Stimulated activated CD8-positive, alpha-beta memory T cell treated with anti-CD3 and anti-CD28 coated beads, Interleukin-15, amount 100 ng/mL, for 48 hours (primary cell): ENCODE results near the gene USH1C.

Experiments
- DNase-seq, 2 donors: peaks; one replicate each; pipeline ENCODE4 v3.0.0-alpha.2; 2020; ENCODE audit warnings: low read depth in 2 of 2

Gene USH1C

DNA sequence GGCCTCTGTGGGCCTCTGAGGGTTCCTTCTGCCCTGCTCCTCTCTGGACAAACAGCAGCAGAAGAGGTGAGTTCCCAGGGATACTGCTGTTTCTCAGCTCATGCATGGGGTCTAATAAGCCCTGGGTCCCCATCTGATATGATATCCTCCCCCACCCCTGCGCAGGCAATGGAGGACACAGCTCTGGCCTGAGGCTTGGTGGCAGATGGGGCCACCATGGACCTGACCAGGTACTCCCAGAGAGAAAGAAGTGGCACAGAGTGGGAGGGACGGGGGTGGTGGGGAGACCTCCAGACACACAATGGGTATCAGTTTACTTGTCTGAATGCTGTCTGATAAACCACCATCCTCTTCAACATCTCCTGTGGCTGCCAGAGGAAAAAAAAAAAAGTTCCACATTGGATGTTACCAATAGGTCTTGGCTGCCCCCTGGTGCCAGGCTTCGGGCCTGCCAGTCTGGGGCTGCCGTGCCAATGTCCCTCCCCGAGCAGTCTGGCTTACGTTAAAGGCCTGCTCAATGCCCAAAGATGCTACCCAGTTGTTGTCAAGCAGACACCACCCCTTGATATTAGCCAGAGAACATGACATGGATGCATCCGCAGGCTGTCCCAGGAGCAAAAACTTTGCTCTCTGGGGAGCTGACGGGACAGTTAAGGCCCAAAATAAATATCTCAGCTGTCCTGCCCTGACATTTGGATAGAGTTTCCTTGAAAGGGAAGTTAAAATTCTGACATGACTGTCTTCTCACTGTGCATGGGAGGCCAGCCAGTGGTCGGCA lies 39.7 kb downstream of the USH1C start:
- DNase-seq = peak; percentile 52 to 60

DNA sequence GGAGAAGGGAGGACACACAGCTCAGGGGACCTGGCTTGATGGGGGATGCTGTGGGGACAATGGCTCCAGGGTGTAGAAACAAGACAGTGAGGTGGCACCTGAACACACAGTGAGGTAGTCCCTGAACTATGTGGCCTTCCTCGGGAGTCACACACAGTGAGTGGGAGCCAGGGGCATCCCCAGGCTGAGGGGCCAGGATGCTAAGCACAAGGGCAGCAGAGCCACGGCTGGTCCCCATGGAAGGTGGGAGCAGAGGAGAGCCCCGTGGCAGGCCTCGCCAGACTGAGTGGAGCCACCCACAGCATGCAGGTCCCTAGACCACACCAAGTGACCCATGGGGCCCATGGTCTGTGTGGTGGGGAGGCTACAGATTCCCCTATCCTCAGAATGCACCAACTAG lies 41.6 kb downstream of the USH1C start:
- DNase-seq = no peak

DNA sequence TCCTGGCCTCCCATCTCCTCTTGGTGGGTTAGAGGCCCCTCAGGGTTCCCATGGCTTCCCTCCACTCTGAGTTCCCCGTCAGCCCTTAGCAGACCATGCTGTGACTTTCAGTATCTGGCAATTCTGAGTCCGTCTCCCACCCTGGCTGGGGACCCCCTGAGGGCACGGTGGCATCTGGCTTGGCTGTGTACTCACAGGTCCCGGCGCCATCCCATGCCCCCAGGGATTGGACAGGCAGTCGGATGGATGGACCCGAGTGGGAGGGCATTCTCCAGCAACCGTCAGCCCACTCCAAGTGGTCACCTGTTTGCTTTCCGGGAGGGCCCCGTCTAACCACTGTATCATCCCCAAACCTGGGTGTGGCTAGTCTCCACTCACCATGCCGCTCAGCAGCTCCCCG lies 43.5 kb downstream of the USH1C start:
- DNase-seq = no peak

DNA sequence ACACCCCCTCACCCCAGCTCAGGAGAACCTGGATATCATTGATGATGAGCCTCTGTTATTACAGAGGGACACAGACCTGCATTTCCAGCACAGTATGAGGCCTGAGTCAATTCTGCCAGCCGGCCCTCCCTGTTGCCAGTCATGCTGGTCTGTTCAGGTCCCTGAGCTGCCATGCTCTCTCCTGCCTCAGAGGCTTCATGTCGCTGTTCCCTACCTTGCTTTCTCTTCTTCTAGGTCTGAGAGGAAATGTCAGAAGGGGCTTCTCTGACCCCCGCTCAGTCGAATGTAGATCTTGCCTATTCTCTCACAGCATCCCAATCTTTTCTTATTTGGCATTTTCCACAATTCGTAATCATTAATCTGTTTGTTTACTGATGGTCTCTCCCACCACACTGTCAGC lies 45.7 kb downstream of the USH1C start:
- DNase-seq = no peak

DNA sequence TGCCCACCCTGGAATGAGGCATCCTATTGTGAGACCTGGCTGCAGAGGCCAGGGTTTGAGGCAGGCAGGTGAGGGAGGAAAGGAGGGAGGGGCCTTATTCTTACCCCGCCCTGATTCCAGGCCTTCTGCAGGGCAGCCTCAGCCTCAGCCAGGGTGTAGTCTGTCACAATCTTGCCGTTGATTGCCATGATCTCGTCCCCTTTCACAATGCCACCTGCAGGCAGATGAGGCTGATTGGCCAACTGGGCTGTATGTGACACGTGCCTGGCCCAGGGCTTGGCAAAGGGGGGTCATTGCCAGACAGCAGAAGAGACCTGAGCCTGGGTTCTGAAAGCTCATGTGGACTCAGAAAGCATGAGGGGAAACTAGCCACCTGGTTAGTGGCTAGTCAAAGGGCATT lies 46.2 kb downstream of the USH1C start:
- no peak for DNase-seq

DNA sequence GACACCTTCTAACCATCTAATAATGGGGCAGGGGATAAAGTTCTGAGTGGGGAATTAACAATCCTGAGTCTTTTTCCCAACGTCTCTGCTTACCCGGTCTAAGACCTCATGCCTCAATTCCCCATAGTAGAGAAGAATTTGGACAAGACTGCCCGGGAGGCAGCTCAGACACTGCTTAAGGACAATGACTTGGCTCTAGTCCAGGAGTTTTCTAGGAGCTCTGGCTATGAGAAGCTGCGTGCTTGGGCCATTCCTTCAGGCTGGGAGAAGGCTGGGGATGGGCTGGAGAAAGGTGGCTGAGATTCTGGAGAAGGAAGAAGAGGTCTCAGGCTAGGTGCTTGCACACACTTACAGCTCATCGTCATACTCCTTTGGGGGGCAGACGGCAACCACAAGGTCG lies 47.8 kb downstream of the USH1C start:
- no peak for DNase-seq

DNA sequence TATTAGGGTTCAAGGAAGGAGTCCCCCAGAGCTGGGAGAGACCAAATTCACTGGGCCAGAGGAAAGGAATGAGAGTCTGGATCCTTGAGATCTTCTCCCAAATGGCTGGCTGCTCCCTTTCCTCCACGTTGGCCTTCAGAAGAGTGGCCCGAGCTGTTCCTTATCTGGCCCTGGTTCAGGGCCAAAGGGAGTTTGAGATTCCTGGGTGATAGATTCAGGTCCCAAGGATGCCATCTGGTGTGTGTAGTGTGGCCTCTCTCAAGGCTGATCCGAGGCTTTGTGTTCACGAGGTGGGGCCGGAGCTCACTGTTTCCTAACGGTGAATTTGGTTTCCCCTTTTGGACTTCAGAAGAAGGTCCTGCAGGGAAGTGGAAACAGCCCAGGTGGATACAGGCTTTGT lies 50.2 kb downstream of the USH1C start:
- no peak for DNase-seq

DNA sequence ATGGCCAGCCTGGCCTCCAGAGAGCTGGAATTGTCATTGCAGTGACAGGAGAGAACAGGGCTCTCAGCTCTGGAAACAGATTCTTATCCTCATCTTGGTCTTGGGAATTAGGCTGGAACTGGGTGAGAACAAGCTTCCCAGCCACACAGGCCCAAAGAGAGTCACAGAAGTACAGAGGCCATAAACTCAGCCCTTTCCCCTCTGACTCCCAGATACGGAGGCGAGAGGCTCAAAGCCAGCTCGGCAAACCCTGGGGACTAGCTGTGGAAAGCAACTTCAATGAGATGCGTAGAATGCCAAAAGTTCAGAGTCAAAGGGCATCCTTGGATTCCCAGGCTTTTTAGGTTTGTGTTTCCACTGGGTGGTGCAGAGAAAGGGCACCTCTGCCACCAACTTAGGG lies 53.3 kb downstream of the USH1C start:
- DNase-seq = no peak

DNA sequence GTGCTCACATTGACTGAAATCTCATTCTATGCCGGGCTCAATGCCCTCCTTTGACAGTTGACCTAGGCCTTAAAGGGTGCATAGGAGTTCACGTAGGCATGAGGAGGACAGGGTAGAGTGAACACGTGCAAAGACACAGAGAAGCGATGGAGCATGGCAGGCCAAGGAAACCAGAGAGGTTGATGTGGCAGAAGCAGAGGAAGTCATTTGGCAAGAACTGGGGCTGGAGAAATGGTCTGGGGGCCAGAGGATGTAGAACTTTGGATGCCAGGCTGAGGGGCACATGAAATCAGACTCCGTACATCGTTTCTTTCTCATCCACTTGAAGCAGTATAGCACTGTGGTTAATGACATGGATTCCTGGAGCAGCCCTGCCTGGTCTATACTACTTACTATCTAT lies 54.0 kb downstream of the USH1C start:
- DNase-seq = no peak

DNA sequence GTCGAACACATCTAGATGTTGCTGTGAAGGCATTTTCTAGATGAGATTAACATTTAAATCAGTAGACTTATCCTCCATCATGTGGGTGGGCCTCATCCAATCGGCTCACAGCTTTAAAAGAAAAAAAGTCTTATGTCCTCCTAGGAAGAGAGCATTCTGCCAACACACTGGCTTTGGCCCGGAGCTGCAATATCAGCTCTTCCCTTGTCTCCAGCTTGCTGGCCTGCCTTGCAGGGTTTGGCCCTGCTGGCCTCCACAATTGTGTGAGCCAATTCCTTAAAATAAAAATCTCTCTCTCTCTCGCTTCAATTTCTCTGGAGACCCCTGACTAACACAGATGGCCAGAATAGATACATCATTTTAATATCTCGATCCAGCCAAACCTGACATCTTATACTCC lies 54.5 kb downstream of the USH1C start:
- no peak for DNase-seq

DNA sequence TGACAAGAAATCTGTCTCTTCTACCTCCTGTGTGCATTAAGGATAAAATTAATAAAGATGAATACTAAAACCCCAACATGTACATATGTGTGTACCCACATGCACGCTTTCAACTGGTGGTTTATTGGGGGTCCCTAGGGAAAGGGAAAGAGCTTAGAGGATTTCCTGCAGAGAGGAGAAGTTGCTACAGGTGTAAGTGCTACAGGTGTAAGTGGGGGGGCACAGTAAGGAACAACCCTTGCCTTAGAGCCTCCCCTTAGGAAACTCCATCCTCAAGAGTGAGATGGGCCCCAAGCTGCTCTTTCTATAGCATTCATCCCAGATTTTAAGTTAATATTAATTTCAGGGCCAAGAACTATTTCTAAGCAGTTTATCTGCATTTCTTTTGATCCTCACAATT lies 55.7 kb downstream of the USH1C start:
- DNase-seq = no peak

DNA sequence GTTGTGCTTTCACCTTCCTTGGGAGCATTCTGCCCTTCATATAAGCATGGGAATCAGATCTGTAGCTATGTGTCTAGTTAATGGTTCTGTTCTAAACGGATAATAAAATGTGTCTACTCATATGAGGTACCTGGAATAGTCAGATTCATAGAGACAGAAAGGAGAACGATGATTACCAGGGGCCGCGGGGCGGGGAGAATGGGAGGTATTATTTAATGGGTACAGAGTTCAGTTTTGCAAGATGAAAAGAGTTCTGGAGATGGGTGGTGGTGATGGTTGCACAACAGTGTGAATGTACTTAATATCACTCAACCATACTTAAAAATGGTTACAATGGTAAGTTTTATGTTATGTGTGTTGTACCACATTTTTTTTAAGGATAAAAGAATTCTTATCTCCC lies 57.6 kb downstream of the USH1C start:
- no peak for DNase-seq

DNA sequence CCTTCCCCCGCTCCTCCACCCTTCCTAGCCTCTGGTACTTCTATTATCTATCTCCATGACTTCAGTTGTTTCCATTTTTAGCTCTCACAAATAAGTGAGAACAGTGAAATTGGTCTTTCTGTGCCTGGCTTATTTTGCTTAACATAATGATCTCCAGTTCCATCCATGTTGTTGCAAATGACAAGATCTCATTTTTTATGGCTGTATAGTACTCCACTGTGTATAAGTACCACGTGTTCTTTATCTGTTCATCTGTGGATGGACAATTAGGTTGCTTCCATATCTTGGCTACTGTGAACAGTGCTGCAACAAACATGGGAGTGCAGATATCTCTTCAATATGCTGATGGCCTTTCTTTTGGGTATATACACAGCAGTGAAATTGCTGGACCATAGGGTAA lies 60.7 kb downstream of the USH1C start:
- DNase-seq = no peak

DNA sequence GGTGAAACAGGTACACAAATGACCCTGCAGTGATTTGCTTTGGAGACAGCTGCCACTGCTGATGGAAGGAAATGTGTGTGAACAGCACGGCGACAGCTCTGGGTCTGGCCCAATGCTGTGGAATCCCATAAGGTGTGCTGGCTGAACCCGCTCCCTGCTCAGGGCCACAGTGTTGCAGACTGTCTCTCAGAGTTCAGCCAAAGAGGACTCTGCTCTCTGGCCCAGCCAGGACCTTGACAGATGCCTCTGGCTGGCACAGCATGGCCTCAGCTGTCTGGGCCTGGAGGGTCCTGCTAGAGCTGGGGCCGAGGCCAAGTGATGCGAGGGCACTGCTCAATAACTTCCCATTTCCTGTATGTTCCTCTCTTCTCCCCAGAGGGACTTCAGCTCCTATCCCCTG lies 62.3 kb downstream of the USH1C start:
- no peak for DNase-seq

DNA sequence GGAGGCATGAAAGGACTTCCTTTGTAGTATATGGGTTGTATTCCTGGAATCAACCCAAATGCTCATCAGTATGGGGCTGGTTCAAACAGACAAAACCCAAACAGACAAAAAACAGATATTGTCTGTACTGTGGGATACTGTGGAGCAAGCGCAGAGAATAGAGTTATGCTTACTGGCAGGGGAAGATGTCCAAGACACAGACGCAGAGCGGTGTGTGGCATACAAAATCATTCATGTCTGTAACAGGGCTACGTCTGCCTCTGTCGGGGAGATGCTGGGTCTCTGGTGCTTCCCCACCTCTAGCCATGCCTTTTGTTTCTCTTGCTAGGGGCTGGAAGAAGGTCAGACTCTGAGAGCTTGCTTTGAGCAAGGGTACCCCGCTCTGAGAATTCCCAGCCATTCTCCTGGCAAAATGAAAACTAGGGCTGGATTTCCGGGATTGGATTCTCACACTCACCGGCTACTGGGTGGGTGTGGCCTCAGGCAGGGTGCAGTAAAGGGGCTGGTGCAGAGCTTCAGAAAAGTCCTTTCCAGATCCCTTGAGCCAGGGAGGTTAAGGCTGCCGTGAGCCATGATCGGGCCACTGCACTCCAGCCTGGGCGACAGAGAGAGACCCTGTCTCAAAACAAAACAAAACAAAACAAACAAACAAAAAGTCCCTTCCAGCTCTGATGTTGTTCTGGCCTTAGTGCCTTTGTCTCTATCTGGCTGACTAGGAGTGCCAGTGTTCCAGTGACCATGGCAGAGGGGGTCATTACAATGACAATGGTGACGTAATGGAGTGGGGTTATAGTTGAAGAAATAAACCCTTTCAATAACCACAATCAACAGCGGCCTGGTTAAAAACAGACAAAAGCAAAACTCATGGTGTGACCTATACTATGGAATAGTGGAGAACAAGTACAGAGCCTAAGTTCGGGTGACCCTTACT lies 64.7 kb downstream of the USH1C start:
- no peak for DNase-seq

DNA sequence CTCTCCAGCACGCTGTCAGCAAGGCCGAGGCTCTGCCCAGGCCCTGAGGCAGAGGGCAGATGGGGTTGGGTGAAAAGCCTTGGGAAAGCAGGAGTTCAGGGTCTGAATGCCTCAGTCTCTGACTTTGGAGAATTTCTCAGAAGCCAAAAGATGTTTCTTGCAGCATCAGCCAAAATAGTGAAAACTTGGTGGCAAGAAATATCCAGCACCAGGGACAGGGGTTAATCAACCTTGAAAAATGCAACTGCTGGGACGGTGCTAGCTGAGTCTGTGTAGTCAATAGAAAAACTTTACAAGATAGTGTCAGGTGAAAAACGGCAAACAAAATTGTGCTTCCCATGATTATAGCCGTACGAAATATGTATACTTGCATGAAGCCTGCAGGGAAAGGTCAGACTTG lies 66.1 kb downstream of the USH1C start:
- no peak for DNase-seq

DNA sequence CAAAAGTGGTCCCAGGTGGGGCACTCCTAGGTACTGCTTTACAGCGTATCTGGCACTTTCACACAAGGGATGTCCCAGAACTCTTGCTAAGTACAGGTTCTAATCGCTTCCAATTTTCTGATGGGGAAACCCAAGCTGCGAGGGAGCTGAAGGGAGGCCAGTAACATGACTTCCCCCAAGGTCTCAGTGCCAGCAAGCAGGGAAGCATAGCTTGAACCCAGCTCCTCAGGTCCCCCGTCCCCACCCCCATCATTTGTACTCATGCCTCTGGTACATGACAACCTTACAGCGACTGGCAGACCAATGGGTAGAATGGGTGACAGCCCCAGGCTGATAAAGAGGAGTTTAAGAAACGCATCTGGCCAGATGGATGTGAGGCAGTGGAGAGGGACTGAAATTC lies 66.9 kb downstream of the USH1C start:
- DNase-seq = no peak

DNA sequence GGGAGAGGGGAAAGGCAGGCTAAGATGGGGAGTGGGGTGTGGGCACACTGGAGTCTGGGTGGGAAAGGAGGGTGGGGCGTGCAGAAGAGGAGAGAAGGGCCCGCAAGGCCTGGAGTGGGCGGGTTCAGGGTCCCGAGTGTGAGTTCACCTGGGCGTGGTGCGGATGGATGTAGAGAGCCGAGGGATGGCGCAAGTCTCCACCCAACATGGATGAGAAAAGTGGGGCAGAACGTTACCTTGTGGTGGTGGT lies 67.2 kb downstream of the USH1C start:
- no peak for DNase-seq

DNA sequence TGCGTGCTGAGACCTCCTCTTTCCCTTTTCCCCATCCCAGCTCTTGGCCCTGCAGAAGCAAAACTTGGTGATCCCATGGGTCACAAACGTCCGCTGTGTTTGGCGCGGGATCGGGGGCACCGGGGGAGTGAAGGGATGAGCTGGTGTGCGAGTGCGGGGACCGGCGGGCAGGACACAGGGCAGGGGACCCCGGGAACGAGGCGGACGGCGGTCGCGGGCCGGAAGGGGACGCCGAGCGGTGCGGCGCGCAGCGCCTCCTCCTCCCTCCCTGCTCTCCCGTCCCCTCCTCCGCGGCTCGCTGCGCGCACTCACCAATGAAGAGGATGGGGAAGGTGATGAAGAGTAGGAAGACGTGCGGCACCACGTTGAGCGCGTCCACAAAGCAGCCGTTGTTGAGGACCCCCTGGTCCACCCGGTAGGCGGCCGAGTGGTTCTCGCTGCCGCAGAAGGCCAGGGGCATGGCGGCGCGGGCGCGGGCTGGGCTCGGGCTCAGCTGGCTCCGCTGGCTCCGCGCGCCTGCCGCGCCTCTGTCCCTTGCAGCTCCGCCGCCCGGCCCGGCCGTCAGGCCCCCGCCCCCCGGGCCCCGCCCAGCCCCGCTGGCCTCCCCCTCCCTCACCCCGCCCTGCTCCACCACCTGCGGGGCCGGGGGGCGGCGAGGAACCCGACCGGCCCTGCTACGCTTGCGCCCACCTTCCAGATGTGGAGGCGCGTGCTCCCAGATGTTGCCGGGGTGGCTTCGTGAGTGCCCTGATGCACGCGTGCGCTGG lies 67.7 kb downstream of the USH1C start, which contains the start of gene ABCC8:
ABCC8 (minus strand) TSS at position 529 of the 767 bp plus-strand sequence; CDS start at position 460, 69 bp downstream.
- no peak for DNase-seq

DNA sequence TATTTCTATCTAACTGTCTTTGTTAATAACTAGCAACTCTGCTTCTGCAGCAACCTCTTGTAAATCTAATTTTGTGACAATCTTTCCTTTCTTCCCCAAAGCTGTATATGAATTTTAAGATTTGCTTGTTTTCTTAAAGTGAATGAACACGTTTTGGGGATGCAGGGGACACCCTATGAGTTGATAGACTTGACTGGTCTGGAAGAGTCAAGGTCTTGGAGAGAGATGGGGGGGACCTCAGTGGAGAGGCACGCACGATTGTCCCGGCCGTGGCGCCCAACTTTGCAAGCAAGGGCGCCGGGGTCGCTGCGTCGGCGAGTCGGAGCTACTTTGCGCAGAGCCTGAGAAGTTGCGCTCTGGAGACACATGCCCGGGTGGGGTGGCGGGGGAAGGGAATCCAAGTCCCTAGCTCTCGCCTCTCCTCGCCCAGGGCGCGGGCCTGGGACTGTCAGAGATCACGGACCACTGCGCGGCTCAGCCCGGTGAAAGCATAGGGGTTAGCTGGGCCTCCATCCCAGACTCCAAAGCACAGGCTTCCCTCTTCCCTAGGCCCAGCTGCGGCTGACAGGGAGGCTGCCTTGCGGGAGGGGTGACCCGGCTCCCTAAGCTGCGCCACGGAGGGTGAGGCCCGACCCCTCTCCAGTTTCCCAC lies 68.4 kb downstream of the USH1C start:
- DNase-seq = no peak

DNA sequence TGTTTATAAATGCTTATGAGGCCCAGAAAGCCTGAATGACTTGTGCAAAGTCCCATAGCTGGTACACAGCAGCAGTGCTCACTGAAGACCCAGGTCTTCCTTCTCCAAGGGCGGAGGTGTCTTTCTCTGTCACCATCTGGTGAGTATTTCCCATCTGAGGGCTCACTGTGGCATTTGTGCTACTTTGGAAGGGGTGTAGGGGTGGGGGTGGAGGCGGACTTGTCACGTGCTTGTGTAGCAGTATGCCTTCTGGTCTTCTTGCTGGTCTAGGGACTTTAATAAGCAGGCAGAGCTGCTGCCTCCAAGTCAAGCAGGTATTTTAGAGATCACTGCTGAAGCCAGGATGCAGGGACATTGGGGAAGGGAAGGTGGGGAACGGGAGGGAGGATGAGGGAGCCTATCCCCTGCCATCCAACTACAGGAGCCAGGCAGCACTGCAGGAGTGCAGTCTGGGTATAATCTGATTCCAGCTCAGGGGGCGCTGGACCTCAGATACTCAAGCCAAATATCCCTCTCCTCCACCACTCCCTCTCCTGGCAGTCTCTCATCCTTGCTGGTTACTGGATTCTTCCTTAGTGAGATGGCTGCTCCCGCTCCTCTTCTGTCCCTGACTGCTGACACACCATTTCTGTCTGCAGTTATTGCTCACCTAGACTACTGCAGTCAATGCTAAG lies 71.0 kb downstream of the USH1C start:
- no peak for DNase-seq

DNA sequence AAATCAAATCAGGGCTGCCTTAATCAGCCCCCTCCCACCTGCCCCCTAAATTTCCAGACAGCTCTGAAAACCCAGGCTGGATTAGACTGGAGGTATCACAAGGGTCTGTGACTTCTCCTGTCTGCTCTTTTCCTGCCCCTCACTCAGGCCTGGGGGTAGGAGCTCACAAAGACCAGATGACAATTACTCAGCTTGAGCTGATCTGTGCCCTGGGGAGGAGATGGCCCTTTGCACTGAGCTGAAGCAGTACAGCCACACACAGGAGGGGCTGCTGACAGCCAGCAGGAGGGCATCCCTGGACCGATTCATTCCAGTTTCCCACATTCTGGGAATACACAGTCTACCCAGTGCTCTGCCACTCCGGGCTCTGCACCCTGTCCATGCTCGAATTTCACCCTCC lies 71.7 kb downstream of the USH1C start:
- DNase-seq = no peak
